HG03575 (cell line): ENCODE results near the gene AGBL2.
"Not testable (repeated sequence)": the region's sequence is repeated elsewhere in the genome, so short reads cannot be mapped to it uniquely, and the experiment has no call there.

Source experiments
- ATAC-seq: cut with Tn5 transposase; IDR thresholded peaks from one replicate; pipeline ENCODE4 v1.9.1; 2021; ENCODE audit not compliant: unreplicated experiment, insufficient number of reproducible peaks, low FRiP score; ENCODE audit errors: extremely low read depth

The AGBL2 gene, protein sequence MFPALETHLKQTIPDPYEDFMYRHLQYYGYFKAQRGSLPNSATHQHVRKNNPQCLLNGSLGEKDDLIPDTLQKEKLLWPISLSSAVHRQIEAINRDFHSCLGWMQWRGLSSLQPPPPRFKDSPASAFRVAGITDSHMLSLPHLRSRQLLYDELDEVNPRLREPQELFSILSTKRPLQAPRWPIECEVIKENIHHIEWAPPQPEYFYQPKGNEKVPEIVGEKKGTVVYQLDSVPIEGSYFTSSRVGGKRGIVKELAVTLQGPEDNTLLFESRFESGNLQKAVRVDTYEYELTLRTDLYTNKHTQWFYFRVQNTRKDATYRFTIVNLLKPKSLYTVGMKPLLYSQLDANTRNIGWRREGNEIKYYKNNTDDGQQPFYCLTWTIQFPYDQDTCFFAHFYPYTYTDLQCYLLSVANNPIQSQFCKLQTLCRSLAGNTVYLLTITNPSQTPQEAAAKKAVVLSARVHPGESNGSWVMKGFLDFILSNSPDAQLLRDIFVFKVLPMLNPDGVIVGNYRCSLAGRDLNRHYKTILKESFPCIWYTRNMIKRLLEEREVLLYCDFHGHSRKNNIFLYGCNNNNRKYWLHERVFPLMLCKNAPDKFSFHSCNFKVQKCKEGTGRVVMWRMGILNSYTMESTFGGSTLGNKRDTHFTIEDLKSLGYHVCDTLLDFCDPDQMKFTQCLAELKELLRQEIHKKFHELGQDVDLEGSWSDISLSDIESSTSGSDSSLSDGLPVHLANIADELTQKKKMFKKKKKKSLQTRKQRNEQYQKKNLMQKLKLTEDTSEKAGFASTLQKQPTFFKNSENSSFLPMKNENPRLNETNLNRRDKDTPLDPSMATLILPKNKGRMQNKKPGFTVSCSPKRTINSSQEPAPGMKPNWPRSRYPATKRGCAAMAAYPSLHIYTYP

DNA sequence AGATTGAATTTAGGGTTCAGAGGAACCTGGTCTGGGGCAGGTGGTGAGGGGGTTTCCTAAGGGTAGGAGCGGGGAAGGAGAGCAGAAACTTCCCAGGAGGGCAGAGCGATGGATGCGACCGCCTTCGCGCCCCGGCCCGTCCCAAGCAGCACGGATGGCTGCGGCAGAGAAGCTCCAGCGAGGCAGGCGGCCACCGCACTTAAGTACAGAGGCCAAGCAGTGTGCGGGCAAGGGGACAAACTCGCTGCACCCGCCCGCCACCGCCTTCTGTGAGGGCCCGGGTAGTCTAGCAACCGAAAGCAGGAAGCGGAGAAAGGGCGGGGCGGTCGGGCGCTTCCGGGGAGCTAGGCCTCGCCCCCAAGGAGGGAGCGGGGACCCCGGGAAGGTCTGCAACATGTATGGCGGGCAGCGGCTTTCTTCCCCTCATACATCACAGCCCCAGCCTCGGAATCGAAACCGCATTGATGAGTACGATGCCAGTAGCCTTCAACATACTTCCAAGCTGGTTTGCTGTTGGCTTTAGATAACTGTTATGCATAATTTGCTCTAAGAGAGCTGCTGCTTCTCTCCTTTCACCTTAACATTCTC, at the start of gene AGBL2:
Gene AGBL2 (minus strand): TSS at position 288 of the 588 bp plus-strand sequence. CDS start 719 bp downstream, outside the sequence.
- peak; percentile 85 for ATAC-seq

DNA sequence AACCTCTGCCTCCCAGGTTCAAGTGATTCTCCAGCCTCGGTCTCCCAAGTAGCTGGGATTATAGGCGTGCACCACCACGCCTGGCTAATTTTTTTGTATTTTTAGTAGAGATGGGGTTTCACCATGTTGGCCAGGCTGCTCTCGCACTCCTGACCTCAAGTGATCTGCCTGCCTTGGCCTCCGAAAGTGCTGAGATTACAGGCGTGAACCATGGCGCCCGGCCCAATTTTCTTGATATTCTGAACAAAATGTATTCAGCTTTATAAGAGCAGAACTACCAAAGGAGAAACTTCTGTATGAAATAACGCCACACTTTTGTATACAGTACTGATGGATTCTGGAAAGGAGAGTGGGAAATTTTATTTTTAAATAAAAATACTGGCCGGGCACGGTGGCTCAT, 44.1 kb upstream of the AGBL2 start:
- ATAC-seq, result not testable (repeated sequence)

DNA sequence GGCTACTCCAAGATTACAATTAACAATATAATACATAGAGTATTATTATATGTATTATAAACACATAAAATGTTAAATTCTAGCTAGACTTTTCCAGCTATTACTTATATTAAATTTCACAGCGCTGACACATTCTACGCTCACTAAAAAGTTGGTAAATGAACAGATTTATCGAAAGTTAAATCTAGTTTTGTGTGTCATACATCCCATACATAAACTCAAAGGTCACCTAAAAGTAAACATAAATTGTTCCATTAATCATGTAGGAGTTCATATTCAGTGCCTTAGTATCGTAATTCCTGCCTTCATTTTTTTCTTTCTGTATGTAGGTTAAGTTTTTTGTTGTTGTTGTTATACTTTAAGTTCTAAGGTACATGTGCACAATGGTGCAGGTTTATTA, 41.0 kb upstream of the AGBL2 start:
- ATAC-seq, result no peak

DNA sequence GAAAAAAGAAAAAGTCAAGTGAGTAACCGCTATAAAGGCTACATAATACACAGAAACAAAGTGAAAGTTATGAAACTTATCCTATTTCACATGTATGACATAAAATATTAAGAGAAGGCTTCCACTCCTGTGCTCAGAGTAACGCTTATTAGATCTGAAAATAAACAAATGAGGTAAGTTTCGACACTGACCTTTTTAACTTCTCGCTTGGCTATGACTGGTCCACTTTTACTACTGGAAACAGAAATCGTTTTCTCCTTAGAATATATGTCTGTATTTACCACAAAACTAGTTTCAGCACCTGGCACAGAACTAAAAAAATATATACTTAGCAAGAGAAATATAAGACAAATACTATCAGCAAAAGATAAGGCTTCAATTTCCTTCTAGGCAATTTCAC, 35.6 kb upstream of the AGBL2 start:
- no peak for ATAC-seq

DNA sequence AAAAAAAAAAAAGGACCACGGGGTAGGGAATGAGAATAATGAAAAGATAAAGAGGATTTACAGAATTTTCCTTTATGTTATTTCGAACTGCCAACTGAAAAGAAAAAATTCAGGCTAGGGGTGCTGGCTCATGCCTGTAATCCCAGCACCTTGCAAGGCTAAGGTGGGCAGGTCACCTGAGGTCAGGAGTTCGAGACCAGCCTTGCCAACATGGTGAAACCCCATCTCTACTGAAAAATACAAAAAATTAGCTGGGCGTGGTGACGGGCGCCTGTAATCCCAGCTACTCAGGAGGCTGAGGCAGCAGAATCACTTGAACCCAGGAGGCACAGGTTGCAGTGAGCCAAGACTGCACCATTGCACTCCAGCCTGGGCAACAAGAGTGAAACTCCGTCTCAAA, 27.3 kb upstream of the AGBL2 start:
- ATAC-seq, result not testable (repeated sequence)

DNA sequence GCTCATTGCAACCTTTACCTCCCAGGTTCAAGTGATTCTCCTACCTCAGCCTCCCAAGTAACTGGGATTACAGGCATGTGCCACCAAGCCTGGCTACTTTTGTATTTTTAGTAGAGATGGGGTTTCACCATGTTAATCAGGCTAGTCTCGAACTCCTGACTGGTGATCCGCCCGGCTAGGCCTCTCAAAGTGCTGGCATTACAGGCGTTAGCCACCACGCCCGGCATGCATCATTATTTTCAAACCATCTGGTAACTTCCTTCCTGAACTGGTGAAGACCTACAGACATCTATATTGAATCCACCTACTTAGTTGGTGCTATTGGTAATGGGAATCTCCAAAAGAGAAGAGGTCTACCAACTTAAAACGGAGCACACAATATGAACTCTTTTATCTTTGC, 22.6 kb upstream of the AGBL2 start:
- not testable (repeated sequence) for ATAC-seq

DNA sequence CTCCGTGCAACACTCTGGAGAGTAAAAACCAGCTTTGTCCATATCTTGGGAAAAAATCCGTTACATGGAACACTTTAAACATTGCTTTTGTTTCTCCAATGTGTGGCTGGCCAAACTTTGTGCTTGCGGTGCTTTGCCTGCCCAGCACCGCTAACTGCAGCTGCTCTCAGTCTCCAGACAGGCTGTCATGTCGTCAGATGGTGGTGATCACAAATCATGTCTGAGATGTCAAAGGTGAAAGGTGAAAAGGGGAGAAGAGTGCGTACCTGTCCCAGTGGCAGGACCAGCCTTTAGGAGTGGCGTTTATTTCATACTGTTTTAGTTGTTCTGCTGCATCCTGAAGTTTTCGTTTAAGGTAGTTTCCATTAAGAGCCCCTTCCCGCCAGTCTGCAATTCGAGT, 17.1 kb upstream of the AGBL2 start:
- ATAC-seq, result no peak

DNA sequence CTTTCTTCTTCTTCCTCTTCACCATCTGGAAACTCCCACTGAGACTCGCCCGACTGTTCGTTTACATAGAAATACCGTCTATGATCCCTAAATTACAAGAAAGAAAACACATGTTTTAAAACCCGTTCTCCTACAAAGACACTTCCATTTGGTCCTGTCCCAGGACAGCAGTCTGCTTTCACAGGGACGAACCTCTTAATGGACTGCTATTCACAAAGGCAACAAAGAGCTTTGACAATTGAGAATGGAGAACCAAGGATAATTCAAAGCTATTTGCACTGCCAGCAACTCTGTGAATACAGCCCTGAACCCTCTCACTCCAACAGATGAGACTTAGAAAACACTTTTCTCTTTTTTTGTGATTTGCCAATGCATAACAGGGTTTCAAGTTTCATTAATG, 16.3 kb upstream of the AGBL2 start:
- no peak for ATAC-seq

DNA sequence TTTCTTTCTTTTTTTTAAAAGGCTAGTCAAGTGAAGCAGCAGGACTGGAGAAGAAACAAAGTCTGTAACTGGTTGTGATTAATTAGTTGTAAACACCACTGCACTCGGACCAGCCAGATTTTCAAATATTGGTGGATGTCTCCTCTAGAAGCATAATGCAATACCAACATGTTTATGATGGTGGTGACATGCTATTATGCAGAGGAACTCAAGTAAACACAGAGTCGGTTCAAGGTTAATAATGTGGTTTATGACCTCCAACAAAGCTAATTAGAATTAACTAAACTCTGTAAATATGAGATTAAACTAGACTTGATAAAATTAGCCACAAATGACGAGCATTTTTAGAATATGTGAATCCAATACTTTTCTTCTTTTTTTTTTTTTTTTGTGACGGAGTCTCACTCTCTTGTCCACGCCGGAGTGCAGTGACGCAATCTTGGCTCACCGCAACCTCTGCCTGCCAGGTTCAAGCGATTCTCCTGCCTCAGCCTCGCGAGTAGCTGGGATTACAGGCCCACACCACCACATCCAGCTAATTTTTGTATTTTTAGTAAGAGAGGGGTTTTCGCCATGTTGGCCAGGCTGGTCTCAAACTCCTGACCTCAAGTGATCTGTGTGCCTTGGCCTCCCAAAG, 11.8 kb upstream of the AGBL2 start:
- no peak for ATAC-seq

DNA sequence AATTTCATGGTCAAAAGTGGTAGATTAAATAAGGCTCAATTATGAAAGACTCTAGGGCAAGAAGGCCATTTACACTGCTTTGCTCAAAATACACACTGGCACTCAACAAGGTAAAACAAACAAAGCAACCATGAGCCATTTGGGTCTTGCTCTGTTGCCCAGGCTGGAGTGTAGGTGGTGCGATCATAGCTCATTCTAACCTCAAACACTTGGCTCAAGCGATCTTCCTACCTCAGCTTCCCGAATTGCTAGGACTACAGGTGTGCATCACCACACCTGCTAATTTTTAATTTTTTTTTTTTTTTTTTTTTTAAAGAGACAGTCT, 10.9 kb upstream of the AGBL2 start:
- no peak for ATAC-seq

DNA sequence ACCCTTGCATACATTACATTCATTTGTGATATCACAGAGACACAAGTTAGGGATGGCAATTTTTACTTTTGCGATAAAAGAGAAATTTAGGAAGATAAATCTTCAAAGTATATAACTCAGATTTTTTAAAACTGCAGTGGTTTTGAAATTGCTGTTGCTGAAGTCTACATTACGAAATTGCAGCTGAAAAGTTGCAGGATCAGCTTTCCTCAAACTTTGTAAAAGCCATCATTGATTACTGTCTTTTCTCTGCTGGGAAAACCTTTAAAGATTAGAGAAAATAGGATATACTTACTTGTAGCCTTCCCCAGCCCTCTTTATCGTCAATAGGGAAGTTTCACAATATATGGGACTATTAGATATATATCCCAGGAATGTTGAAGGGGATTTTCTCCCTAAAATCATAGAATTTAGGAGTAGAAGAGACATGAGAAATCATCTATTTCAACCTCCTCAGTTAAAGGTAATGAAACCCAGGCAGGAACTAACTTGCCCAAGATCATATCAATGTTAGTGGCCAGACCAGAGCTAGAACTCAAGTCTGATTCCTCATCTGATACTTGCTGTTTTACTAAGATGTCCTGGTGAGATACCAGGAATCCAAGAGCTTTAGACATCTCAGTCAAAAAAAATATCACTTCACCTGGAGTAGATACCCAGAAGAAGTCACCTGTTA, 10.4 kb upstream of the AGBL2 start:
- ATAC-seq, result no peak

DNA sequence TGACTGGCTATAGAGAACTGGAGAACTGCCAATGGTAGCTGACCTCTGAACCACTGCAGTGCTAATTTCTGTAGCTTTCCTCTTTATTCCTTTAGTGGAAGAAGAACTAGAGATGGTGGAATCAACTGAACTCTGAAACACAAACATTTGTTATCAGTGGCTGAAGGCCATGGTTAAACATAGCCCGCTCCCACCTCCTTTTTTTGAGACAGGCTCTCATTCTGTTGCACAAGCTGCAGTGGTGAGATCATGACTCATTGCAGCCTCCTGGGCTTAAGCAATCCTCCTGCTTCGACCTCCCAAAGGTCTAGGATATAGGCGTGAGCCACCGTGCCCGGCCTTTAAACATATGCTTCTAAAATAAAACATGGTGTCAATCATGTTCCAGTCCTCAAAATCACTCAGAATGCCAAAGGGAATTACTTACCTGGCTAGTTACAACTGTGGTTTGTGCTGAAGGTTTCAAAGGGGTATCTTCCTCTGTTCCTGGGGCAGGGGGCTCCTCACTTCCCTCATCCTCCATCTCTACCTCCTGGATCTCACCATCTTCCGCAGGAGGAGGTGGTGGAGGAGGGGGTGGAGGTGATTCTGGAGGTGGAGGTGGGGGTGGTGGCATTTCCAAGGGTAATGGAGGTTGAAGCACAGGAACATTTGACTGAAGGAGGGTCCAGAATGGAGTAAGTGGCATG, 9.0 kb upstream of the AGBL2 start:
- no peak for ATAC-seq

DNA sequence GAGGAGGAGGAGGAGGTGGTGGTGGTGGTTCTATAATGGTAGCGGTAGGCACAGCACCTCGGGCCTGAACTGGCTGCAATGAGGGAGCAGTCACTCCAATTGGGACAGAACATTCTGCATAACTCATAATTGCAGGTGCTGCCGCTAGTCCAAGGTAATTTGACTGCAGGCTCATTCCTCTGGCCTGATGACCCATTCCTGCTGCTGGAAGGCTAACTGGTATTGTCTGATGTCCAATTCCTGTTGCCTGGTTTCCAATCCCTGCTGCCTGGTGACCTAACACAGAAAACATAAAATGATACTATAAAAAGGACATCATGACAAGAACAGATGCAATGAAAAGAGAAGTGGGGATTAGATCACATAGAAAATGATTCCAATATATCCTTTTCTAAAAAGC, 7.9 kb upstream of the AGBL2 start:
- ATAC-seq, result no peak

DNA sequence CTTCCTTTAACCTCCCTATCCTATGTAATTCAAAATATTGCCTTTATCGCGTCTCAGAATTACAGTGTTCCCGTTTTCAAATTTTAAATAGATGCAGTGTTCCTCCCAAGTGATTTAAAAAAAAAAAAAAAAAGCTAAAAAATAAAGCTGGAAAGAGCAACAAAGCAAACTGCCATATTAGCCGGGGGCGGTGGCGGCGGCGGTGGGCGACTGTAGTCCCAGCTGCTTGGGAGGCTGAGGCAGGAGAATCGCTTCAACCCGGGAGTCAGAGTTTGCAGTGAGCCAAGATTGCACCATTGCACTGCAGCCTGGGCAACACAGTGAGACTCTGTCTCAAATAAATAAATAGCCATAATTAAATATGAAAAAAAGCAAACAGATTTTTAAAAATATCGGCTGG, 5.5 kb upstream of the AGBL2 start:
- no peak for ATAC-seq

DNA sequence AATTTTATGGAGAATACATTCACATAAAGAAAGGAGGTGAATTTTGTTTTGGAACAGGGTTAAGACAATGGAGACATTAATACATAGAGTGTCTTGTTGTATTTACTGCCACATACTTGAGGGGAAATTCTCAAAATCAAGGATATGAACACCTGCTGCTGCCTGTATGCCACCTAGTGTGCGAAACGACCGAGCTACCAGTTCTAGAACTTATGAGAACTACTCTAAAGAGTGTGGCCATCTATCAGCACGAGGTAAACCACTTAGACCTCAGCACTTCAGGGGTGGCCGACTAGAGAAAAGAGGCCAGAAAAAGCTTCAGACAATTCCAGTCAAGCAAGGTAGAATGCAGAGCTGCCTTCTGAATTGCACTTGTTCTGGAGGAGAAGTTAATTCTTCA, 1.5 kb upstream of the AGBL2 start:
- no peak for ATAC-seq

DNA sequence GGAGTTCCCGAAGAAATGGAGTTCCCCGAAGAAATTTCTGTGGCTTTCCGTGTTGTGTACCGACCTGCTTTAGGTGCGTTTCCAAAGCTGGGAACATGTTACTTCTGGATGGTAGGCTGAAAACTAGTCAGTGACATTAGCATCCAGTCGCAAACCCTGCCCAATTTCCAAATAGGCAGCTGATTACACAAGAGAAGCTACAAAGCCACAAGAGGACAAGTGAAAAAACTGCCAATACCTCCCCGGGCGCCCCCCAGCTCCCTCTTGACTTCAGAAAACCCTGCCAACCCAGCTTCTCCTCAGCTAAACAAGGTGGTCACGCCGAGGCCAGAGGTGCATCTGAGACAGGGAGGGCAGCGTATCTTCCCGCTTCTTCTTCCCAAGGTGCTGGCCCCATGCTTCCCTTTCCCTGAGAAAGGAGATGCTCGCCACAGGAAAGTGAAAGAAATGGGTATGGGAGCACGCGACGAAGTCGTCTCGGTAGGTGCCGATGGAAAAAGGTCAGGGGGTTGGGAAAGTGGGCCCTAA, 551 bp downstream of the AGBL2 start:
- ATAC-seq, result no peak

DNA sequence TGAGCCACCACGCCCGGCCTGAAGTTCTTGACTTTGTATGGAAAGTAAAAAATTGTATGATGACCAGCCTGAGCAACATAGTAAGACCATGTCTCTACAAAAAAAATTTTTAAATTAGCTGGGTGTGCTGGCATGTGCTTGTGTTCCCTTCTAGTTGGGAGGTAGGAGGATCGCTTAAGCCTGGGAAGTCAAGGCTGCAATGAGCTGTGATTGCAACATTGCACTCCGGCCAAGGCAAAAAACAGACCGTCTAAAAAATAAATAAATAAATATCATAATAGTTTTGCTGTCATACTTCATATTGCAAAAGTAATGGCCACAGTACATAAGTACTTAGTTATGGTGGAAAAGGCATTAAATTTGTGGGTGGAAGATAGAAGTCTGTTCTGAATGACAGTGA, 3.4 kb downstream of the AGBL2 start:
- no peak for ATAC-seq

DNA sequence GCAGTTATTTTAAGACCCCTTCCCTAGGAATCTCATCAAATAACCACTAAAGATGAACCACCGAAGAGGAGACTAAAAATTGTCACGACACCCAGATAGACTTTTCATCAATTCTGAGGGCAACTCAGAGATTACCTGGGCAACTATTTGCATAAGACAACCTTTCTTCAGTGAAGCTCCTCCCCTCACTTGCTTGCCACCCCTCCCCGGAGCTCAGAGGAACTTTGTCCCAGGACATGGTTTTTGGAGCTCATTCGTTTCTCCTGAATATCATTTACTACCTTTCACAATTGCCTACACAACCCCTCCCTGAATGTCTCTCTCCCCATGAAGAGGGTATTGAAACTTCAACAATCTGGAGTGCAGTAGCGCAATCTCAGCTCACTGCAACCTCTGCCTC, 3.9 kb downstream of the AGBL2 start:
- ATAC-seq, result no peak
